GM12878 (cell line): Measurements from ENCODE around the gene RNF166. TPM values are rescaled to one million over a fixed set of nuclear protein-coding genes. Genes with fewer than 3 reads are reported as not detected.

Source experiments
- ATAC-seq: fragments of 200-7000 bp; cut with Tn5 transposase; 3 replicates; pipeline ENCODE4 v1.9.1; 2020; ENCODE audit warnings: mild to moderate bottlenecking, moderate library complexity
- BruUV-seq: library from RNA; stranded (reverse); fragments of 400-500 nt; replicated peaks from 2 replicates; lab custom pipeline; 2021; lab: Mats Ljungman, UMichigan
- CTCF ChIA-PET: fragments of 300-600 bp; sonication (Branson Sonifier 250); formaldehyde crosslinking; extraction: SDS; loops from one replicate; lab custom pipeline; 2021; ENCODE audit warnings: inconsistent platforms; lab: Yijun Ruan, JAX
- POLR2A ChIA-PET: fragments of 350-600 bp; formaldehyde crosslinking; extraction: SDS; loops from one replicate; lab custom pipeline; 2021; ENCODE audit warnings: inconsistent platforms; lab: Charles Lee
- RAD21 ChIA-PET: fragments of 300-600 bp; sonication (Branson Sonifier 250); formaldehyde crosslinking; loops from one replicate; lab custom pipeline; 2023; ENCODE audit warnings: antibody characterized with exemption; ENCODE audit not compliant: unreplicated experiment; lab: Charles Lee
- SMC1A ChIA-PET: fragments of 300-600 bp; sonication (Branson Sonifier 250); formaldehyde crosslinking; loops from one replicate; lab custom pipeline; 2023; ENCODE audit not compliant: unreplicated experiment, uncharacterized antibody; lab: Charles Lee
- DNase-seq: peaks from one replicate; pipeline ENCODE4 v3.0.0-alpha.2; 2011; ENCODE audit warnings: low read depth, low spot score
- FAIRE-seq: peaks from 3 replicates; lab custom pipeline; 2011; peaks lifted over from hg19 to GRCh38; lab: Jason Lieb, UNC
- H2AFZ ChIP-seq: 2 replicates; pipeline ENCODE4 v1.6.0; 2011; ENCODE audit warnings: low read depth, low read length, control low read depth; ENCODE audit not compliant: control insufficient read depth
- H3K27ac ChIP-seq: 2 replicates; pipeline ENCODE4 v1.5.1; 2011; ENCODE audit warnings: control low read depth; ENCODE audit not compliant: control insufficient read depth, insufficient read depth
- H3K27me3 ChIP-seq, 2 experiments: replicated peaks in 1 of 2; 2 replicates each; pipeline versions ENCODE4 v1.6.0 to v1.6.1; 2011; ENCODE audit warnings: low read length in 1 of 2; ENCODE audit not compliant: control insufficient read depth in 2 of 2, insufficient read depth in 2 of 2
- H3K36me3 ChIP-seq, 2 experiments: 2 replicates each; pipeline ENCODE4 v1.5.1; 2011; ENCODE audit warnings: low read length in 1 of 2; ENCODE audit not compliant: control insufficient read depth in 2 of 2, insufficient read depth in 2 of 2
- H3K4me1 ChIP-seq: 2 replicates; pipeline ENCODE4 v1.6.1; 2011; ENCODE audit warnings: mild to moderate bottlenecking, low read length, moderate library complexity, mixed read lengths; ENCODE audit not compliant: control insufficient read depth, insufficient read depth
- H3K4me2 ChIP-seq: 2 replicates; pipeline ENCODE4 v1.6.0; 2011; ENCODE audit warnings: control low read depth; ENCODE audit not compliant: control insufficient read depth, insufficient read depth
- H3K4me3 ChIP-seq: fragments of 200-600 bp; sonication (generic); 2 replicates; pipeline ENCODE4 v1.5.1; 2016
- H3K79me2 ChIP-seq: 2 replicates; pipeline ENCODE4 v1.6.0; 2011; ENCODE audit warnings: low read length; ENCODE audit not compliant: control insufficient read depth, insufficient read depth
- H3K9ac ChIP-seq: 2 replicates; pipeline ENCODE4 v1.8.0; 2011; ENCODE audit warnings: low read length, control low read depth, mixed read lengths; ENCODE audit not compliant: control insufficient read depth, insufficient read depth
- H3K9me3 ChIP-seq: replicated peaks from 3 replicates; pipeline ENCODE4 v1.5.1; 2011; ENCODE audit warnings: mild to moderate bottlenecking, low read length; ENCODE audit not compliant: control insufficient read depth, insufficient read depth
- H4K20me1 ChIP-seq: 2 replicates; pipeline ENCODE4 v1.6.0; 2011; ENCODE audit not compliant: control insufficient read depth, insufficient read depth
- NFYB ChIP-seq: IDR thresholded peaks from 2 replicates; pipeline ENCODE4 v1.6.1; 2011; ENCODE audit warnings: low read depth, mild to moderate bottlenecking, low read length, improper control_type of control experiment, moderate library complexity; ENCODE audit not compliant: insufficient read depth
- WGBS: methylation state at CpG from one replicate; pipeline ENCODE4 v1.1.6; 2016; ENCODE audit warnings: low lambda C conversion rate; ENCODE audit not compliant: insufficient replicate concordance, insufficient coverage; ENCODE audit errors: missing lambda C conversion rate; 5-methylcytosine and 5-hydroxymethylcytosine counted together
- in situ Hi-C: fragments of 300-500 bp; cut with MboI; formaldehyde crosslinking; loops from 9 replicates; pipeline ENCODE4 v1.14.3; 2018; ENCODE audit warnings: mixed read lengths
- intact Hi-C: fragments of 100-400 bp; cut with micrococcal nuclease; formaldehyde crosslinking; loops from one replicate; pipeline ENCODE4 v1.14.2; 2022; ENCODE audit not compliant: unreplicated experiment
- polyA plus RNA-seq, 11 experiments: library from polyadenylated mRNA; depleted of rRNA in 4 of 11; unstranded in 6 of 11; stranded (reverse) in 5 of 11; fragments of >200 nt; fragmentation: Nextera tagmentation in 4 of 11; fragmentation: Illumina TruSeq in 1 of 11; extraction: Ambion mirVana in 4 of 11; extraction: Trizol in 1 of 11; gene quantifications; 1 replicate in 1 of 11; 2 replicates in 10 of 11; pipeline versions ENCODE4 v1.2.1 to v1.2.3, GENCODE V29; 2011 to 2016; ENCODE audit warnings: inconsistent platforms in 2 of 11, missing spikeins in 2 of 11, low read depth in 1 of 11
- total RNA-seq, 4 experiments: library from RNA; depleted of rRNA in 3 of 4; stranded (reverse); fragments of >200 nt in 3 of 4; fragmentation: Illumina TruSeq in 1 of 4; extraction: Trizol in 1 of 4; gene quantifications; 2 replicates each; pipeline versions ENCODE4 v1.2.1 to v1.2.3, GENCODE V29; 2013 to 2021
- TF ChIP-seq, protein P1 (sequence below): fragments of 450-650 bp; formaldehyde crosslinking; IDR thresholded peaks from 2 replicates; pipeline ENCODE4 v1.5.0; 2022; ENCODE audit warnings: mild to moderate bottlenecking, missing genetic modification characterization

The RNF166 gene
- total and polyA plus RNA-seq, 10 of the 15 experiments (the other 5 are each of a cell fraction or from before 2014, with no cell fraction given), result 0.48 to 32.8 (median 12.1) TPM

DNA sequence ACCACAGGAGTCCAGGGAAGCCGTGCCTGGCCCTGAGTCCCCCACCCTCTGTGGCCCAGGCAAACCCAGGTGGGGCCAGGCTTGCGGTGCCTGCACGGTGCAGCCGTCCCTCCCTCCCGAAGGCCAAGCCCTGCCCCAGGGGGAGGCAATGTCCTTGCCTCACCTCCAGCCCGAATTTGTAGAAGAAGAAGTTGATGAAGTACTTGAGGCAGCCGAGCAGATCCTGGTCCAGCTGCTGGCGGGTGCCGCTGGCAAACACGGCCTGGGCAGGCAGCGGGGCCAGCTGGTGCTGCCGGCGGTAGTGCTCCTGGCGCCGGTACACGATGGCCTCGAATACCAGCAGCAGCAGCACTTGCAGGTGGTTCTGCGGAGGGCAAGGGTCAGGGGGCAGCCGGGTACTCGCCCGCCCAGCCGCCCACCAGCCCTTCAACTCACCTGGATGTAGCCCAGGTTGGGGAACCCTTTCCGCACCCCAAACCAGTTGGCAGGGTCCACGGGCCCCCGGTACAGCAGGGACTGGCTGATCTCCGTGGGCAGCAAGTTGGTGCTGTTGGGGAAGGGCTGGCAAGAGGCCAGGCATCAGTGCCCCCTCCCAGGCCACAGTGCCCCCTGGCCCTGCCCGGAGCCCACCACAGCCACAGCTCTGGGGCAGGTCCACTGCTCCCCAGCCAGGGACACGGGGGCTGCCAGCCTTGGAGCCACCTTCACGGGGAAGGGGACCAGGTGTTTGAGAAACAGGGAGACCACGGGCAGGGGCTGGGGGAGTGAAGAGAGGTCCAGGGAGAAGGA, 26.2 kb upstream of the RNF166 start:
- H3K27me3 ChIP-seq, result no peaks in the 10 kb centered on the region
- H4K20me1 ChIP-seq, result no peaks in the 10 kb centered on the region
- in situ Hi-C loops, result no loop called here
- ATAC-seq, result peak; percentile 23; the same call in 2 of the 3 replicates
- 75% methylated on average over 30 of the region's 30 CpGs for WGBS
- no peak overlapping the region for H3K9ac ChIP-seq
- H3K4me3 ChIP-seq, result no peak overlapping the region
- peaks cover 9 to 43% of the 10 kb centered on the region in 2 experiments; a peak in 3 of 4 replicates for H3K36me3 ChIP-seq
- ChIA-PET SMC1A (no interaction called here), RAD21 (no interaction called here), CTCF (no interaction called here), POLR2A (no interaction called here)
- no TSS peak for BruUV-seq
- H3K4me1 ChIP-seq, result no peaks in the 10 kb centered on the region
- no peak overlapping the region for H3K4me2 ChIP-seq
- no peaks in the 10 kb centered on the region for H3K9me3 ChIP-seq
- no peak for DNase-seq
- intact Hi-C loops, result no loop called here
- TF ChIP-seq, protein P1, sequence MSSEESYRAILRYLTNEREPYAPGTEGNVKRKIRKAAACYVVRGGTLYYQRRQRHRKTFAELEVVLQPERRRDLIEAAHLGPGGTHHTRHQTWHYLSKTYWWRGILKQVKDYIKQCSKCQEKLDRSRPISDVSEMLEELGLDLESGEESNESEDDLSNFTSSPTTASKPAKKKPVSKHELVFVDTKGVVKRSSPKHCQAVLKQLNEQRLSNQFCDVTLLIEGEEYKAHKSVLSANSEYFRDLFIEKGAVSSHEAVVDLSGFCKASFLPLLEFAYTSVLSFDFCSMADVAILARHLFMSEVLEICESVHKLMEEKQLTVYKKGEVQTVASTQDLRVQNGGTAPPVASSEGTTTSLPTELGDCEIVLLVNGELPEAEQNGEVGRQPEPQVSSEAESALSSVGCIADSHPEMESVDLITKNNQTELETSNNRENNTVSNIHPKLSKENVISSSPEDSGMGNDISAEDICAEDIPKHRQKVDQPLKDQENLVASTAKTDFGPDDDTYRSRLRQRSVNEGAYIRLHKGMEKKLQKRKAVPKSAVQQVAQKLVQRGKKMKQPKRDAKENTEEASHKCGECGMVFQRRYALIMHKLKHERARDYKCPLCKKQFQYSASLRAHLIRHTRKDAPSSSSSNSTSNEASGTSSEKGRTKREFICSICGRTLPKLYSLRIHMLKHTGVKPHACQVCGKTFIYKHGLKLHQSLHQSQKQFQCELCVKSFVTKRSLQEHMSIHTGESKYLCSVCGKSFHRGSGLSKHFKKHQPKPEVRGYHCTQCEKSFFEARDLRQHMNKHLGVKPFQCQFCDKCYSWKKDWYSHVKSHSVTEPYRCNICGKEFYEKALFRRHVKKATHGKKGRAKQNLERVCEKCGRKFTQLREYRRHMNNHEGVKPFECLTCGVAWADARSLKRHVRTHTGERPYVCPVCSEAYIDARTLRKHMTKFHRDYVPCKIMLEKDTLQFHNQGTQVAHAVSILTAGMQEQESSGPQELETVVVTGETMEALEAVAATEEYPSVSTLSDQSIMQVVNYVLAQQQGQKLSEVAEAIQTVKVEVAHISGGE (CRISPR knock-in tag), result no peak
- no peak for TF ChIP-seq NFYB
- H3K27ac ChIP-seq, result no peak overlapping the region
- H2AFZ ChIP-seq, result no peak overlapping the region
- no peak for FAIRE-seq
- no peaks in the 10 kb centered on the region for H3K79me2 ChIP-seq
